Esophagus squamous epithelium (tissue), 5 donors: ENCODE measurements around the gene HAO1. TPM values are rescaled to one million over a fixed set of nuclear protein-coding genes. Genes with fewer than 3 reads are reported as not detected.
"Not testable (repeated sequence)": the region's sequence is repeated elsewhere in the genome, so short reads cannot be mapped to it uniquely, and the experiment has no call there.

Experiments used
- DNase-seq: peaks from one replicate; lab custom pipeline; 2025; lab: John Stamatoyannopoulos, UW
- H3K27ac ChIP-seq, 4 donors: fragments of 200-600 bp; sonication (generic); one replicate each; pipeline ENCODE4 v1.5.1; 2016 to 2019; ENCODE audit warnings: mild to moderate bottlenecking in 1 of 4
- H3K27me3 ChIP-seq, 4 donors: fragments of 200-600 bp; sonication (generic); 1 replicate in 3 of 4; 2 replicates in 1 of 4; pipeline versions ENCODE4 v1.5.1 to v1.6.0; 2017 to 2021; ENCODE audit warnings: antibody characterized with exemption in 1 of 4
- H3K36me3 ChIP-seq, 3 donors: fragments of 200-600 bp; sonication (generic); one replicate each; pipeline ENCODE4 v1.5.1; 2016 to 2019
- H3K4me1 ChIP-seq, 3 donors: fragments of 200-600 bp; sonication (generic); one replicate each; pipeline ENCODE4 v1.5.1; 2017 to 2019
- H3K4me3 ChIP-seq, 4 donors: fragments of 200-600 bp; sonication (generic); 1 replicate in 3 of 4; 2 replicates in 1 of 4; pipeline ENCODE4 v1.5.1; 2016 to 2019; ENCODE audit warnings: mild to moderate bottlenecking in 2 of 4, moderate library complexity in 1 of 4
- H3K9me3 ChIP-seq, 3 donors: fragments of 200-600 bp; sonication (generic); one replicate each; pipeline ENCODE4 v1.5.1; 2016 to 2019
- CTCF ChIP-seq, 6 experiments: fragments of 450-650 bp in 4 of 6; fragments of 200-600 bp in 2 of 6; sonication (generic) in 2 of 6; IDR thresholded peaks; one replicate each; pipeline ENCODE4 v1.5.1; 2016 to 2019; ENCODE audit warnings: antibody characterized with exemption in 6 of 6, mild to moderate bottlenecking in 4 of 6, moderate library complexity in 4 of 6
- POLR2A ChIP-seq, 4 donors: fragments of 450-650 bp; IDR thresholded peaks; one replicate each; pipeline ENCODE4 v1.6.1; 2017; ENCODE audit warnings: antibody characterized with exemption in 4 of 4, mild to moderate bottlenecking in 4 of 4, moderate library complexity in 3 of 4
- WGBS, 2 donors: methylation state at CpG; one replicate each; pipeline ENCODE4 v1.1.5; 2018; 5-methylcytosine and 5-hydroxymethylcytosine counted together
- intact Hi-C: fragments of 100-400 bp; cut with DNase I; formaldehyde crosslinking; loops from one replicate; pipeline ENCODE4 v1.15.0; 2022
- total RNA-seq, 4 donors: library from RNA; depleted of rRNA; stranded (reverse); fragments of >200 nt; gene quantifications; one replicate each; pipeline ENCODE4 v1.1.0, GENCODE V29; 2016
- donor health status: DM: yes; HTN: yes; CAD: no.

The HAO1 gene
- total RNA-seq, 4 donors from 2014 or later, result 0.70 TPM; not detected in 3

- H3K4me1 ChIP-seq, result no peaks in the 10 kb centered on the region
- no peaks in the 10 kb centered on the region for H3K9me3 ChIP-seq
- intact Hi-C loops, result no loop called here
- WGBS, 2 donors, result 80 to 88% methylated on average over 2 of the region's 2 CpGs
- H3K36me3 ChIP-seq, result no peaks in the 10 kb centered on the region
- DNase-seq, result no peak
- H3K27ac ChIP-seq, result no peak overlapping the region
- no peak for TF ChIP-seq POLR2A (IDR thresholded peaks at IDR 0.05)
- TF ChIP-seq CTCF (IDR thresholded peaks at IDR 0.05), result no peak
- H3K4me3 ChIP-seq, result no peak overlapping the region
- H3K27me3 ChIP-seq, result no peaks in the 10 kb centered on the region
These were observed 31.4 kb upstream of the HAO1 start for GRCh38 chr20:7971536-7972280.

- TF ChIP-seq POLR2A (IDR thresholded peaks at IDR 0.05) (no peak), CTCF (IDR thresholded peaks at IDR 0.05) (no peak)
- Histone ChIP-seq H3K27ac (no peak overlapping the region), H3K4me3 (no peak overlapping the region), H3K9me3 (no peaks in the 10 kb centered on the region), H3K36me3 (no peaks in the 10 kb centered on the region), H3K27me3 (no peaks in the 10 kb centered on the region), H3K4me1 (no peaks in the 10 kb centered on the region)
- 70 to 76% methylated on average over 4 of the region's 4 CpGs for WGBS, 2 donors
- no peak for DNase-seq
- intact Hi-C loops, result no loop called here
These were observed 27.1 kb upstream of the HAO1 start for GRCh38 chr20:7967199-7967844.

- TF ChIP-seq CTCF (IDR thresholded peaks at IDR 0.05), result no peak
- no peak for TF ChIP-seq POLR2A (IDR thresholded peaks at IDR 0.05)
- 29 to 44% methylated on average over 3 of the region's 3 CpGs for WGBS, 2 donors
These were observed 25.9 kb upstream of the HAO1 start for GRCh38 chr20:7966176-7966575.

GRCh38 chr20:7959484-7959883 is 19.2 kb upstream of the HAO1 start:
- Histone ChIP-seq H3K4me3 (no peak overlapping the region), H3K27me3 (no peaks in the 10 kb centered on the region), H3K36me3 (no peaks in the 10 kb centered on the region), H3K27ac (no peak overlapping the region), H3K9me3 (no peaks in the 10 kb centered on the region), H3K4me1 (no peaks in the 10 kb centered on the region)
- intact Hi-C loops, result no loop called here
- TF ChIP-seq CTCF (IDR thresholded peaks at IDR 0.05) (no peak), POLR2A (IDR thresholded peaks at IDR 0.05) (no peak)
- no peak for DNase-seq
- 17 to 27% methylated on average over 1 of the region's 1 CpG for WGBS, 2 donors

More at GRCh38 chr20:7966176-7966575, 25.9 kb upstream of the HAO1 start:
- H3K36me3 ChIP-seq, result no peaks in the 10 kb centered on the region
- H3K9me3 ChIP-seq, result no peaks in the 10 kb centered on the region
- no peaks in the 10 kb centered on the region for H3K4me1 ChIP-seq
- H3K27ac ChIP-seq, result no peak overlapping the region
- no peaks in the 10 kb centered on the region for H3K27me3 ChIP-seq
- no peak for DNase-seq
- no peak overlapping the region for H3K4me3 ChIP-seq
- intact Hi-C loops, result no loop called here

GRCh38 chr20:7956561-7956960 is 16.3 kb upstream of the HAO1 start:
- H3K27me3 ChIP-seq, H3K36me3 ChIP-seq, H3K9me3 ChIP-seq, DNase-seq, H3K4me1 ChIP-seq, intact Hi-C loops, H3K27ac ChIP-seq, H3K4me3 ChIP-seq: not testable (repeated sequence)
- WGBS, 2 donors, result 74 to 80% methylated on average over 7 to 9 of the region's 9 CpGs
